HepG2 (cell line): ENCODE measurements around the gene DHRS1. TPM values are rescaled to one million over a fixed set of nuclear protein-coding genes. Genes with fewer than 3 reads are reported as not detected.
A peak's percentile ranks its signal among the peaks of the same experiment; 100 is the strongest.

Experiments
- AGO1 ChIP-seq: fragments of 200-400 bp; formaldehyde crosslinking; IDR thresholded peaks from 2 replicates; pipeline ENCODE4 v1.6.1; 2017; ENCODE audit warnings: mild to moderate bottlenecking, low read depth, low read length, moderate library complexity; ENCODE audit not compliant: poor library complexity, severe bottlenecking
- E2F2 ChIP-seq: sonication (generic); formaldehyde crosslinking; IDR thresholded peaks from 2 replicates; pipeline ENCODE4 v1.4.0; 2020; ENCODE audit warnings: missing genetic modification reagents, borderline replicate concordance
- ELF1 ChIP-seq: sonication (generic); formaldehyde crosslinking; IDR thresholded peaks from 2 replicates; pipeline ENCODE4 v1.4.0; 2020; ENCODE audit warnings: missing genetic modification reagents
- FOXJ3 ChIP-seq: sonication (generic); formaldehyde crosslinking; IDR thresholded peaks from 2 replicates; pipeline ENCODE4 v1.4.0; 2020; ENCODE audit warnings: missing genetic modification reagents, mild to moderate bottlenecking, borderline replicate concordance
- GATAD2A ChIP-seq: IDR thresholded peaks from 2 replicates; pipeline ENCODE4 v1.6.1; 2016
- KMT2B ChIP-seq: IDR thresholded peaks from 2 replicates; pipeline ENCODE4 v1.6.1; 2016; ENCODE audit warnings: missing genetic modification reagents, missing compliant biosample characterization
- NCOA5 ChIP-seq: sonication (generic); formaldehyde crosslinking; IDR thresholded peaks from 2 replicates; pipeline ENCODE4 v1.4.0; 2020; ENCODE audit warnings: missing genetic modification reagents
- PAXIP1 ChIP-seq: sonication (generic); formaldehyde crosslinking; conservative IDR thresholded peaks from 2 replicates; pipeline ENCODE4 v1.4.0; 2020; ENCODE audit warnings: mild to moderate bottlenecking, missing genetic modification reagents, moderate library complexity
- PHF8 ChIP-seq: sonication (generic); formaldehyde crosslinking; IDR thresholded peaks from 2 replicates; pipeline ENCODE4 v1.5.0; 2020; ENCODE audit warnings: missing genetic modification reagents
- POLR2AphosphoS2 ChIP-seq: IDR thresholded peaks from 2 replicates; pipeline ENCODE4 v1.6.1; 2011; ENCODE audit warnings: low read depth, low read length, improper control_type of control experiment
- RBFOX2 ChIP-seq: fragments of 200-400 bp; formaldehyde crosslinking; IDR thresholded peaks from 2 replicates; pipeline ENCODE4 v1.6.1; 2017; ENCODE audit warnings: low read depth, mild to moderate bottlenecking, low read length
- SNAPC4 ChIP-seq: sonication (generic); formaldehyde crosslinking; IDR thresholded peaks from 2 replicates; pipeline ENCODE4 v1.4.0; 2020; ENCODE audit warnings: mild to moderate bottlenecking, missing genetic modification reagents
- SP1 ChIP-seq, 2 experiments: fragments of 450-650 bp in 1 of 2; sonication (generic) in 1 of 2; formaldehyde crosslinking in 1 of 2; IDR thresholded peaks; 2 replicates each; pipeline versions ENCODE4 v1.4.0 to v1.6.1; 2016 to 2020; ENCODE audit warnings: missing genetic modification reagents in 1 of 2
- ZNF138 ChIP-seq: sonication (generic); formaldehyde crosslinking; IDR thresholded peaks from 2 replicates; pipeline ENCODE4 v1.5.0; 2020; ENCODE audit warnings: mild to moderate bottlenecking, low read depth, missing genetic modification reagents
- ZNF7 ChIP-seq: IDR thresholded peaks from 2 replicates; pipeline ENCODE4 v1.6.1; 2016; ENCODE audit warnings: missing biosample characterization, missing genetic modification reagents
- ZNF775 ChIP-seq: sonication (generic); formaldehyde crosslinking; IDR thresholded peaks from 2 replicates; pipeline ENCODE4 v1.4.0; 2020; ENCODE audit warnings: missing genetic modification reagents, mild to moderate bottlenecking, moderate library complexity, borderline replicate concordance
- ZSCAN29 ChIP-seq: sonication (generic); formaldehyde crosslinking; conservative IDR thresholded peaks from 2 replicates; pipeline ENCODE4 v1.4.0; 2020; ENCODE audit warnings: mild to moderate bottlenecking, missing genetic modification reagents
- polyA plus RNA-seq, 8 experiments: library from polyadenylated mRNA; depleted of rRNA in 3 of 8; stranded (reverse) in 7 of 8; unstranded in 1 of 8; fragments of >200 nt; fragmentation: Illumina TruSeq in 4 of 8; extraction: Trizol in 4 of 8; gene quantifications; 2 replicates each; pipeline versions ENCODE4 v1.2.1 to v1.2.3, GENCODE V29; 2011 to 2016; ENCODE audit warnings: low read depth in 4 of 8, missing spikeins in 1 of 8, mixed read lengths in 1 of 8; ENCODE audit not compliant: insufficient read depth in 1 of 8
- total RNA-seq, 5 experiments: library from RNA; depleted of rRNA; stranded (reverse); fragments of >200 nt; fragmentation: Illumina TruSeq; extraction: Trizol; gene quantifications; 2 replicates each; pipeline ENCODE4 v1.2.3, GENCODE V29; 2016; ENCODE audit warnings: low read depth in 1 of 5

DHRS1 gene
- total and polyA plus RNA-seq, 2 of the 13 experiments (the other 11 are each of a cell fraction or from before 2014, with no cell fraction given) = 49.8 to 60.8 TPM

- TF ChIP-seq PAXIP1 (CRISPR knock-in tag) = peak; percentile 55
- peak; percentile 93 for TF ChIP-seq SNAPC4 (CRISPR knock-in tag)
- TF ChIP-seq E2F2 (CRISPR knock-in tag) = peak; percentile 9; the same call in 1 of the 2 replicates
- peak; percentile 47; the same call in 1 of the 2 replicates for TF ChIP-seq RBFOX2
- TF ChIP-seq PHF8 (CRISPR knock-in tag) = peak; percentile 61
- TF ChIP-seq SP1 (IDR thresholded peaks at IDR 0.05) = no peak
- peak; percentile 62; the same call in 1 of the 2 replicates for TF ChIP-seq SP1 (CRISPR knock-in tag; IDR thresholded peaks at IDR 0.05)
- no peak for TF ChIP-seq POLR2AphosphoS2
- TF ChIP-seq ZNF775 = peak; percentile 71
- no peak for TF ChIP-seq NCOA5 (CRISPR knock-in tag)
- no peak for TF ChIP-seq FOXJ3 (CRISPR knock-in tag)
- peak; percentile 96 for TF ChIP-seq ZSCAN29
- TF ChIP-seq AGO1 = peak; percentile 39
- peak; percentile 81 for TF ChIP-seq KMT2B (CRISPR knock-in tag)
- peak; percentile 95; the same call in 1 of the 2 replicates for TF ChIP-seq ZNF138 (CRISPR knock-in tag)
- TF ChIP-seq ELF1 (CRISPR knock-in tag) = peak; percentile 65
- peak; percentile 77 for TF ChIP-seq GATAD2A (CRISPR knock-in tag)
- TF ChIP-seq ZNF7 (CRISPR knock-in tag) = peak; percentile 69
Measured at GRCh38 chr14:24332268-24332993, 32.9 kb upstream of the DHRS1 start (continued).
